MCF 10A (cell line): ENCODE measurements around the gene SLC47A2. TPM values are rescaled to one million over a fixed set of nuclear protein-coding genes. Genes with fewer than 3 reads are reported as not detected.

Experiments used
- BruUV-seq: library from RNA; stranded (reverse); fragments of 400-500 nt; replicated peaks from 2 replicates; lab custom pipeline; 2021; lab: Mats Ljungman, UMichigan
- CTCF ChIA-PET: fragments of 300-600 bp; sonication (Branson Sonifier 250); formaldehyde crosslinking; extraction: SDS; loops from one replicate; lab custom pipeline; 2021; ENCODE audit warnings: antibody characterized with exemption, inconsistent platforms; lab: Yijun Ruan, JAX
- POLR2A ChIA-PET: fragments of 300-600, 350-650 bp; sonication (Branson Sonifier 250); formaldehyde crosslinking; extraction: SDS; loops from one replicate; lab custom pipeline; 2020; ENCODE audit warnings: antibody characterized with exemption, inconsistent platforms; lab: Yijun Ruan, JAX
- DNase-seq: peaks from one replicate; pipeline ENCODE4 v3.0.0-alpha.2; 2018; ENCODE audit not compliant: unreplicated experiment
- H3K27ac Mint-ChIP-seq: one replicate; pipeline ENCODE4 v1.8.0; 2022; ENCODE audit warnings: mild to moderate bottlenecking, low read depth, mixed read lengths; ENCODE audit not compliant: unreplicated experiment
- H3K27me3 Mint-ChIP-seq: one replicate; pipeline ENCODE4 v1.8.0; 2022; ENCODE audit warnings: mixed read lengths; ENCODE audit not compliant: insufficient read depth, unreplicated experiment
- H3K36me3 Mint-ChIP-seq: one replicate; pipeline ENCODE4 v1.8.0; 2022; ENCODE audit warnings: mild to moderate bottlenecking, moderate library complexity, mixed read lengths; ENCODE audit not compliant: insufficient read depth, unreplicated experiment
- H3K4me1 Mint-ChIP-seq: one replicate; pipeline ENCODE4 v1.8.0; 2022; ENCODE audit warnings: mixed read lengths; ENCODE audit not compliant: insufficient read depth, unreplicated experiment
- H3K4me3 Mint-ChIP-seq: one replicate; pipeline ENCODE4 v1.8.0; 2022; ENCODE audit warnings: mild to moderate bottlenecking, moderate library complexity, mixed read lengths; ENCODE audit not compliant: unreplicated experiment
- H3K9me3 Mint-ChIP-seq: one replicate; pipeline ENCODE4 v1.8.0; 2022; ENCODE audit warnings: mixed read lengths; ENCODE audit not compliant: unreplicated experiment
- intact Hi-C: fragments of 100-400 bp; cut with micrococcal nuclease; formaldehyde crosslinking; loops from 2 replicates; pipeline ENCODE4 v1.14.1; 2022
- total RNA-seq: library from RNA; stranded (reverse); gene quantifications from 2 replicates; pipeline ENCODE4 v1.2.3, GENCODE V29; 2022
- TF ChIP-seq, protein P1 (sequence below): fragments of 200-600 bp; IDR thresholded peaks from one replicate; pipeline ENCODE4 v1.8.0; 2022; ENCODE audit warnings: antibody characterized with exemption, mild to moderate bottlenecking; ENCODE audit not compliant: unreplicated experiment

Gene SLC47A2
- total RNA-seq, 1 experiment from 2014 or later, result 0.54 TPM

DNA sequence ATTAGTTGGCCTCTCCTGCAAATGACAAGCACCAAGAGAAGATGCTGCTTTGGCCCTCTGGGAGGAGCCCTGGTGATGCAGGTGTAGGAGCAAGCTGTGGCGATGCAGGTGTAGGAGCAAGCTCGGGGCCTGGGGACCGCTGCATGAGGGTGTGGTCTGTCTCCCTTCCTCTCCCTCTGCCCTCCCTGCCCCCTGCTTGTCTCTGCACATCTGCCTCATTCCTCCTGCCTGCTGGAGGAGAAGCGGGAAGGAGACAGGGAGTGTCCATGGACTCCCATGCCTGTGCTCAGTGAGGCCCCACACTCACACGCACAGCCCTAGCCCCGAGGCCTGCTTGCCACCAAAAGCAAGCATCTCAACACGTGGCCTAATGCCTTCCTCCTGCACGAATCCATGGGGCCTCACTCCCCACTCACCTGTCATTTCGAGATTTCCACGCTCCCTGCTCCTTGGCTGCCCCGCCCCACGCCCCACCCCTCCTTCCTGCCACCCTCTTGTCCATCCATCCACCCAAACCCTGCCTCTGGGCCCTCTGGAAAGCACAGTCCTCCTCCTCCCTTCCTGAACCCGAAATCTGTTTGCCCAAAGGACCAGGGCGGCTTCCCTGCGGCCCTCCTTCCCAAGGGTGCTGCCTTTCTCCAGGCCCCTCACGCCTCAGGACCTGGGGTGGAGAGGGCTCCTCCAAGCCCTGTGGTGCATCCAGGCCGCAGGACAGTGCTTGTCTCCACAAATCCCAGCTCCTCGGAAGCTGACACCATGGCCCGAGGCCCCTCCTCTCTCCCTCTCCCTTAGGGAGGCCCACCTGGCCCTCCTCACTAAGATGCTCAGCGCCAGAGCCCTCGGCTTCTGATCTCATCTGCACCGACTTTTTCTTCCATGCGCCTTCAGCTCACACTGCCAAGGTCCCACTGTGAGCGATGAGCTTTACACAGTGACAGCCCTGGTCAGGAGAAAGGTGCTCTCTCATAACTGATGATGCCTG, 43.5 kb upstream of the SLC47A2 start:
- no peak for DNase-seq
- H3K9me3 Mint-ChIP-seq, result no peaks in the 10 kb centered on the region
- H3K27ac Mint-ChIP-seq, result peak overlapping the region; percentile 29
- no peaks in the 10 kb centered on the region for H3K36me3 Mint-ChIP-seq
- peaks cover 6% of the 10 kb centered on the region for H3K4me1 Mint-ChIP-seq
- intact Hi-C loops, result no loop called here
- TF ChIP-seq, protein P1, sequence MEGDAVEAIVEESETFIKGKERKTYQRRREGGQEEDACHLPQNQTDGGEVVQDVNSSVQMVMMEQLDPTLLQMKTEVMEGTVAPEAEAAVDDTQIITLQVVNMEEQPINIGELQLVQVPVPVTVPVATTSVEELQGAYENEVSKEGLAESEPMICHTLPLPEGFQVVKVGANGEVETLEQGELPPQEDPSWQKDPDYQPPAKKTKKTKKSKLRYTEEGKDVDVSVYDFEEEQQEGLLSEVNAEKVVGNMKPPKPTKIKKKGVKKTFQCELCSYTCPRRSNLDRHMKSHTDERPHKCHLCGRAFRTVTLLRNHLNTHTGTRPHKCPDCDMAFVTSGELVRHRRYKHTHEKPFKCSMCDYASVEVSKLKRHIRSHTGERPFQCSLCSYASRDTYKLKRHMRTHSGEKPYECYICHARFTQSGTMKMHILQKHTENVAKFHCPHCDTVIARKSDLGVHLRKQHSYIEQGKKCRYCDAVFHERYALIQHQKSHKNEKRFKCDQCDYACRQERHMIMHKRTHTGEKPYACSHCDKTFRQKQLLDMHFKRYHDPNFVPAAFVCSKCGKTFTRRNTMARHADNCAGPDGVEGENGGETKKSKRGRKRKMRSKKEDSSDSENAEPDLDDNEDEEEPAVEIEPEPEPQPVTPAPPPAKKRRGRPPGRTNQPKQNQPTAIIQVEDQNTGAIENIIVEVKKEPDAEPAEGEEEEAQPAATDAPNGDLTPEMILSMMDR, result no peak
- POLR2A ChIA-PET, result interaction anchor here (0.9 to 1.0 kb wide), 2 partner anchors 32 to 111 kb away, joined by 3 read pairs; partner anchors contain the start of gene ALDH3A2
- BruUV-seq, result no TSS peak
- no peaks in the 10 kb centered on the region for H3K27me3 Mint-ChIP-seq
- H3K4me3 Mint-ChIP-seq, result no peak overlapping the region
- CTCF ChIA-PET, result interaction anchor here (0.6 to 7.9 kb wide), 5 partner anchors 32 to 397 kb away, joined by 3 to 120 read pairs (median 3); partner anchors contain the start of gene B9D1

DNA sequence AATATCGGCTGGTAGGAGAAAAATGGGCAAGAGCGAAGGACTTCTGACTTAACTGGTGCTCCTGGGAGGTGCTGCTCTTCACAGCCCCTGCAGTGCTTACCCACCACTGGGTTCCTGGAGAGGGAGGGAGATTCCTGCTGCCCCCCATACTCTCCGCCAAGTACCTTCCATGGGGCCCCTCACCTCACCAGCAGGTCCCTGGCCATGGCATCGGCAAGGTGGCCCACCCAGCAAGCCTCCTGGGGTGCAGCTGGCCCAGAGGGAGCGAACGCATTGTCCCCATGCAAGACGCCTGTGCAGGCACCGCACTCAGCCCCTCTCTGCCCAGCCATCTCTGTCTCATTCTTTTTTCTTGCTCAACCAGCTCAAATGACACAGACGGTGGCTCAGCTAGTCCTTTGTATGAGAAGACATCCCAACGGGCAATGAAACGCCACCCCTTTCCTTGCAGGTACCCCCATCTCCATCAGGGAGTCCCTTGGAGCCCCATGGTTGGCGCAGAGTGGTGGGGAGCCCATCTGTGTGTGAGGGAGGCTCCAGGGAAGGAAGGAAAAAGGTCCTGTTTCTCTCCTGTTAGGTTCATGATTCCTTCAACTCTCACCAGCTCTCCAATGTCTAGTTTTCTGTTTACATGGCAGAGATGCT, 41.3 kb upstream of the SLC47A2 start:
- Mint-ChIP-seq H3K36me3 (no peaks in the 10 kb centered on the region), H3K4me1 (peaks cover 19% of the 10 kb centered on the region), H3K4me3 (no peak overlapping the region), H3K9me3 (no peaks in the 10 kb centered on the region), H3K27me3 (no peaks in the 10 kb centered on the region), H3K27ac (no peak overlapping the region)
- POLR2A ChIA-PET, result interaction anchor here (0.6 to 13.0 kb wide), 3 partner anchors 38 to 380 kb away, joined by 3 to 311 read pairs (median 4); partner anchors contain the start of genes MAPK7 and SLC47A2
- TF ChIP-seq, protein P1, result no peak
- no peak for DNase-seq
- BruUV-seq, result no TSS peak
- CTCF ChIA-PET, result interaction anchor here (1.5 to 6.1 kb wide), 3 partner anchors 10 to 244 kb away, joined by 6 to 41 read pairs (median 12); partner anchors contain the start of gene ALDH3A2
- intact Hi-C loops, result no loop called here

DNA sequence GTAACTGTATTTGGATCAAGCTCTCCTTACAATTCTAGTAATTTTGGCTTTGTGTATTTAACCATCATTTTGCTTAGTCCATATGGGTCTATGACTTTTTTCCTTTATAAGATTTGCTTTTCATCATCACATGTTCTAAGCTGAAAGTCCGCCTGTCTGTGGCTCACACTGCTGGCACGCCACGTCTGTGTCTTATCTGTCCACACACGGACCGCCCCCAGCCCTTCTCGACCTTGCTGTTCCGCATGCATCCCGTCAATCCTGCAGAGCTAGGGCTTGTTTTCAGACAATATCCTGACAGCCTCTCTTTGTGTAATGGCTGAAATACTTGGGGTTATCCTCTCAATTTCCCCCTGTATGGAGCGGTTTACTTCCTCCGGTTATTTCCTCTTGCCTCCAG, 40.2 kb upstream of the SLC47A2 start:
- no peak overlapping the region for H3K27ac Mint-ChIP-seq
- no peaks in the 10 kb centered on the region for H3K36me3 Mint-ChIP-seq
- ChIA-PET CTCF (interaction anchor here (0.7 to 6.1 kb wide), 9 partner anchors 11 to 510 kb away, joined by 3 to 46 read pairs (median 4); partner anchors contain the start of gene ALDH3A2), POLR2A (interaction anchor here (1.3 to 13.0 kb wide), 4 partner anchors 29 to 109 kb away, joined by 3 to 311 read pairs (median 6); partner anchors contain the start of genes ALDH3A2 and SLC47A2)
- H3K27me3 Mint-ChIP-seq, result no peaks in the 10 kb centered on the region
- peaks cover 29% of the 10 kb centered on the region for H3K4me1 Mint-ChIP-seq
- TF ChIP-seq, protein P1, result no peak
- intact Hi-C loops, result no loop called here
- no TSS peak for BruUV-seq
- no peak overlapping the region for H3K4me3 Mint-ChIP-seq
- H3K9me3 Mint-ChIP-seq, result no peaks in the 10 kb centered on the region
- DNase-seq, result no peak
